ENCODE data around the gene RAPGEF1.

The RAPGEF1 gene

DNA sequence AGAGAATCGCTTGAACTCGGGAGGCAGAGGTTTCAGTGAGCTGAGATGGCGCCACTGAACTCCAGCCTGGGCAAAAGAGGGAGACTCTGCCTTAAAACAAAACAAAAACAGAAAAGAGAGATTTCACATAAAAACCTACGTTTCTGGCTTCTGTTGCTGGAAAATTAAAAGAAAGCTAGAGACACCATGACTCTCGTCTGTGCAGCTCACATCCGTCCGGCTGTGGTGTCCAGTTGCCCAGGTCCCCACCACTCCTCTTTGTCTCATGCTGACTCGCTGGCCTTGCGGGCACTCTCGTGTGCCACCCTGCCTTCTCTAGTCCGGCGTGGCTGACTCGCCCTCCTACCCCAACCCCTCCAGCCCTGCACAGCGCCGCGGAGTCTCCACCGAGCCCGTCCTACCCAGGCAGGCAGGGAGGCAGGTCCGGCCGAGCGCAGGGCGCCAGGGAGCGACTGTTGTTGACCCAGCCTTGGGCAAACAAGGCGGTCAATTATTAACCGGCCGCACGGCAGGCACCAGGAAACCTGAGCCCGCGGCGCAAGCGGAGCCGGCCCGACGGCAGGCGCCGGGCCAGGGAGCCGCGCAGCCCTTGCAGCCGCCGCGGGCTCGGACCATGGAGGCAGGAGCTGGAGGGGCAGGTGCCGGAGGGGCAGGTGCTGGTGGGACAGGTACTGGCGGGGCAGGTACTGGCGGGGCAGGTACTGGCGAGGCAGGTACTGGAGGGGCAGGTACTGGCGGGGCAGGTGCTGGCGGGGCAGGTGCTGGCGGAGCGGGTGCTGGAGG is 194.7 kb downstream of the RAPGEF1 start, which contains the start of gene PRRT1B:
Gene PRRT1B (plus strand): TSS at position 521 of the 783 bp plus-strand sequence. CDS start 93 bp downstream, at position 614.
- in situ Hi-C loops (cut with MboI; ENCODE audit: low sequenced_read_pairs), result no loop called here

DNA sequence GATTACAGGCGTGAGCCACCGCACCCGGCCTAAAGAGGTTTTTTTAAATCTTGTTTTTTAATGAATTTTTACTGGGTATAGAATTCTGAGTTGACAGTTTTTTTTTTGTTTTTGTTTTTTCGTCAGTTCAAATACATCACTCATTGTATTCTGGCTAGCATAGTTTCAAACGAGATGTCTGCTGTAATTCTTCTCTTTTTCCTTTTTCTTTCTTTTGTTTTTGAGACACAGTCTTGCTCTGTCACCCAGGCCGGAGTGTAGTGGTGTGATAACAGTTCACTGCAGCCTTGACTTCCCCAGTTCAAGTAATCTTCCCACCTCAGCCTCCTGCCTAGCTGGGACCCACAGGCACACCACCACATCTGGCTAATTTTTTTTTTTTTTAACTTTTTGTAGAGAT is 196.7 kb downstream of the RAPGEF1 start:
- in situ Hi-C loops (cut with MboI; ENCODE audit: low sequenced_read_pairs), result no loop called here

DNA sequence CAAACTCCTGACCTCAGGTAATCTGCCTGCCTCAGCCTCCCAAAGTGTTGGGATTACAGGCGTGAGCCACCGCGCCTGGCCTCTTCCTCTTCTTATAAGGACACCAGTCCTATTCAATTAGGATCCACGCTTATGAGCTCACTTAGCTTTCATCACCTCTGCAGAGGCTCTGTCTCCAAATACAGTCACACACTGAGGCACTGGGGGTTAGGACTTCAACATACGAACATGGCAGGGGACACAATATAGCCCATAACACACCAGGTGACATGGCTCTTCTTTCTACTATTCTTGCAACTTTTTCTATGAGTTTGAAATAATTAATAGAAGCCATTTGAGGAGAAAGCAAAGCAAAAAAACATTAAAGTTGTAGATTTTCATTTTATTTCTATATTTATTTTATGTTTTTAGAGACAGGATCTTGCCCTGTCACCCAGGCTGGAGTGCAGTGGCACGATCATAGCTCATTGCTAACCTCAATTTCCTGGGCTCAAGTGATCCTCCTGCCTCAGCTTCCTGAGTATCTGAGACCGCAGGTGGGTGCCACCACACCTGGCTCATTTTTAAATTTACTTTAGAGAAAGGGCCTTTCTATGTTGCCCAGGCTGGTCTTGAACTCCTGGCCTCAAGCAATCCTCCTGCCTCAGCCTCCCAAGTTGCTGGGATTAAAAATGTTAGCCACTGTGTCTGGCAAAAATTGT is 200.5 kb downstream of the RAPGEF1 start:
- in situ Hi-C loops (cut with MboI; ENCODE audit: low sequenced_read_pairs), result no loop called here

DNA sequence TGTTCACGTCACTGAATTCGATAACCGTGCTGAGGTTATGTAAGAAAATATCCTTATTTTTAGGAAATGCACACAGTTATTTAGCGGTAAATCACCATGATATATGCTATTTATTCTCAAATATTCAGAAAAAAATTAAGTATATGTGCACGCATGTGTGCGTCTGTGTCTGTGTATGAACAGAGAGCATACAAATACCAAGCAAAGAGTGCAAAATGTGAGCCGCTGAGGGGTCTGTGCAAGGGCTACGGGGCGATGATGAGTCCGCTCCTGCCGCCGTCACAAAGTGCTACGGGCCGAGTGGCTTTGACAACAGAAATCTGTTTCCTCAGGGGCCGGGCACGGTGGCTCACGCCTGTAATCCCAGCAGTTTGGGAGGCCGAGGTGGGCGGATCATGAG is 201.9 kb downstream of the RAPGEF1 start:
- in situ Hi-C loops (cut with MboI; ENCODE audit: low sequenced_read_pairs), result no loop called here

DNA sequence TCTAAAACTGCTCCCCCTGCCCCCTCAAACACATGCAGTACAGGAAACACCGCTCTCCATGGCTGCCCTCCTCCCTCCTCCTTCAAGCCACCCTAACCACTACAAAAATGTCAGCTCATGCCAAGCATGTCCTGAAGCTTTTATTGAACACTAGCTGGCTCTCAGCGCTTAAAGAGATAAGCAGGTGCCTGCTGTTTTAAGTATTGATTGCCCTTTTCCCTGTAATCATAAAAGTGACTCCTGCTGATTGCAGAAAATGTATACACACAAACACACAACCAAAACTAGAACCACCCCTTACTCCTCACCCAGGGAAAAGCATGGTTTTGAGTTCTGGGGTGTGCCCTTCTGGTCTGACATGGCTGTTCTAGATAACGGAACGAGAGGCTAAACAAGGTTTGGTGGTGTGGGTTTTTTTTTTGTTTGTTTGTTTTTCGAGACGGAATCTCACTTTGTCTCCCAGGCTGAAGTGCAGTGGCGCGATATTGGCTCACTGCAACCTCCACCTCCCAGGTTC is 205.1 kb downstream of the RAPGEF1 start:
- in situ Hi-C loops (cut with MboI; ENCODE audit: low sequenced_read_pairs), result no loop called here

DNA sequence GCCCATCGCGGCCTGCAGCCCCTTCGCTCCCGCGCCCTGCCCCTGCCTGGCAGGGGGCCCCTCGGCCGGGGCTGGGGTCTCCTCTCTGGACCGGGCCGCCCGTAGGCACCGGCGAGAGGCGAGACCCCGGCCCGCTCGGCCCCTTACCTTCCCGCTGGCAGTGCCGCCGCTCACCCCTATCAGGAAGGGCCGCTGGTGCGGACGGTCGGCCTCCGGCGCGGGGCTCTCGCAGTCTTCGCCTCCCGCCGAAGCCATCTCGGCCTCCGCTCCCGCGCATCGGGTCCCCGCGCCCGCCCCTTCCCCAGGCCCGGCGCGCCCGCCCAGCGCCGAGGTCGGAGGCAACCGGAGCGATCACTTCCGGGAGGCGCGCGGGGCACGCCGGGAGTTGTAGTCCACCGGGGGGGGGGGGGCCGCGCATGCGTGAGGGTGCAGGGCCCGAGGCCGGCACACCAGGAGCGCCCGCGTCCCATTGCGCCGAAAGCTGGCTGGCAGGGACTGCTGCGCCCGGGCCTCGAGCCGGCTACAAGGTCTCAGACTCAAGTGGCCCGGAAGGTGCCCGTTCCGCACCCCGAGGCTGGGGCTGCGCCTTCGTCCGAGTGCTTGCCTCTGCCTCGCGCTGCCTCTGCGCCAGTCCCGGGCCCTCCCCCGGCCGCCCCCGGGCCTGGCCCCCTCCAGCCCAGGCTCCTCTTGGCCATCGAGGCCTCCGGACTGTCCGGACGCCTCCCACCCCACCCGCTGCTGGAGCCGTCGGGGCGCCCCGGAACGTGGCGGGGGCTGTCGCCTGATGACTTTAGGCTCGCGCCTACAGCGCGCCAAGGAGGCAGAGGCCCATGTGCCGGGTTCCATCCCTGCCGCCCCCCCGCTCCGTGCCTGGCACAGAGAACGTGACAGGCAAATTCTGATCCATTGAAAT is 208.7 kb downstream of the RAPGEF1 start, which contains the start of gene UCK1:
Gene UCK1 (minus strand): TSS at position 344 of the 913 bp plus-strand sequence. CDS start 89 bp downstream, at position 255.
- in situ Hi-C loops (cut with MboI; ENCODE audit: low sequenced_read_pairs), result no loop called here

DNA sequence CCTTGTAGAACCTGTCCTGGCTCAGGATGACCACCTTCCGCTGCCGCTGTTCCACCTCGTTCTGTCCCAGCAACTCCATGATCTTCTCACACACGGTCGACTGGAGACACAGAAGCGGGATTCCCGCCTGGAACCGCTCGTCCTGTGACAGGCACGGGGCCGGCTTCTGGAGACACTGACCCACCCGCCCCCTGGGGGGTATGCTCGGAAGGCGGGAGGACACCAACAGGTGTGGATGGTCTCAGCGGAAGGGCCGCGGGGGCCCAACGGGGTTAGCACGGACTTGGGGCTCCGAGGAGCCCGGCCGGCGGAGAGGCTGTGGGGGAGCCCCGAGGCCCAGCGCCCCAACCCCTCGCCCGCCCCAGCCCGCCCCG is 209.3 kb downstream of the RAPGEF1 start:
- in situ Hi-C loops (cut with MboI; ENCODE audit: low sequenced_read_pairs), result no loop called here

DNA sequence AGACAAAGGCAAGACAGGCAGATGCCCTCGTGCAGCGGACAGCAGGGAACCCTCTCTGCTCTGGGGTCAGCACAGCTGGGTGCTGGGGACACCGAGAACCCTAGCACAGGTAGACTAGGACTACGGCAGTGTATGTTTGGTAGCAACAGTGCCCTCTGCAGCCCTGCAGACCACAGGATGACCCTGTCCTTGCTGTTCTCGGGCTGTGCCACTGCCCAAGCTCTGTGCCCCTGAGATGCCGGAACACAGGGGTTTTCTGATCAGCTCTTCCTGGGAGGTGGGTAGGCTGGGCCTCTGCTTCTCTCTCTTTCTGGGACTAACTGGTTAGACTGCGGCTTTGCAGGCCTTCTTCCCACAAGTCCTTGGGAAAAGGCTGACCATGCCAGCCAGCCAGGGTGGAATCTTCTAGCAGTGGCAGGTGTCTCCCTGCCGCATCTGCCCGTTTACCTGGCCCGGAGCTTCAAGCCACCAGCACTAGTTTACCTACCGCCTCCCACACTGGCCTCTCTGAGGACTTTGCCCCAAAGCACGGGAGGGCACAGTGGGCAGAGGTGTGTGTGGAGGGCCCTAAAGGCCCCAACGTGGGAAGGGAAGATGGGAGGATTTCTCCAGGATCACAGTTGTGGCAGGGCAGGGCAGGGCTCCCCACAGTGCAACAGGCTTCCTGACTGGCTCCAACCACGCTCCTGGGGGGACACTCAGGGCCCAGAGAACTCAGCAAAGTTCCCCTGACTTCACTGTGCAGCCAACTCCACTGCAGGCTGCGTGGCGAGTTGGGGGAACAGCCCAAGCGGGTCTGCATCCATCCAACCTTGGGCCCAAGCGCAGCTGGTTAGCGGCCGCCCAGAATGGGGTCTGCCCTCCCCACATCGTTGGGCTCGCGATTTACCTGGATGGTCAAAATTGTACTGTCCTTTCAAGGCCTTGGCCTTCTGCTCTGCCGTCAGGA is 210.0 kb downstream of the RAPGEF1 start:
- in situ Hi-C loops (cut with MboI; ENCODE audit: low sequenced_read_pairs), result no loop called here

DNA sequence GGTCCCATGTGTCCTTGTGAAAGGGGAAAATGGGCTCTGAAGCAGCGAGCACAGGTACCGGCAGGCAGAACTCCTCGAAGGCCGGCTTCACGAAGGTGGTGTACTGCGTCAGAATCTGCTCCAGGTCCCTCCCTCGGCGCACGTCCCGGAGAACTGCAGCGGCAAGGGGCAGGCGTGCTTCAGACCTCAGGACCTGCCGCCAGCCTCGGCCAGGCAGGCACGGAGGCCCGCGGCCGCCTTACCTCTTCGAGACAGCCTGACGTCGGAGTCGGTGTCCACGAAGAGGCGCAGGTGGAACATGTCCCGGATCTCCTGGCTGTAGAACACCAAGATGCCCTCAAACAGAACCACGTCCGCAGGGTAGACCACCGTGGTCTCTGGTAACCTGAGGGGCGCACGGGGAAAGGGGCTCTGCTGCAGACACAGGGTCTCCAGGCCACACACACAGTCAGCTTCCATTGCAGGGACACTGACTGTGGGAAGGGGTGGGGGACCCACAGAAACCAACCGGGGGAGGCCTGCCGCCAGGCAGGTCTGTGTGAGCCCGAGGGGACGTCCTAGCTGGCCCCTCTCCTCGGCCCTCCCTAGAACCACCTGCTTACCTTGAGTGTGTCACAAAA is 210.9 kb downstream of the RAPGEF1 start:
- in situ Hi-C loops (cut with MboI; ENCODE audit: low sequenced_read_pairs), result no loop called here

DNA sequence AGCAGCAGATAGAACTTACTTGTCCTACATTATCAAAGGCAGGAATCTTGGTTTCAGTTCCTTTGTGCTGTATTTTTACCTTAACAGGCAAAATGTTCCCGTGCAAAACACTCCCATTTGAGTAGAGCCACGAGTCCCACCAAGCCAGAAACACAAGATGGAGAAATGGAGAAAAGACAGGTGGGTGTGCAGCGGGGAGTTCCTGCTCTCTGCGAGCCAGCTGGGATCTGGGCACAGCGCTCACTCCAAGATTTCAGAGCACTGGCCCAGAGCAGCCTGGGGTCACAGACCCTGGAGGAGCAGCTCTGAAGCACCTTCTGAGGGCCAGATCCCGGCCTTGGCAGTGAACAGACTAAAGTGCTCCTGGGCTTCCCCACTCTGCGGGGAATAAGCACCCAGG is 211.7 kb downstream of the RAPGEF1 start:
- in situ Hi-C loops (cut with MboI; ENCODE audit: low sequenced_read_pairs), result no loop called here

All from hTERT RPE-1 (cell line).